Cerebellar nuclear complex (tissue), 1 donor: ENCODE data around the gene SMOC2.
"Not testable (repeated sequence)": the region's sequence is repeated elsewhere in the genome, so short reads cannot be mapped to it uniquely, and the experiment has no call there.

ENCODE experiments used
- DNase-seq, 2 experiments: peaks; one replicate each; lab custom pipeline; 2025; lab: John Stamatoyannopoulos, UW

The SMOC2 gene

GRCh38 chr6:168517742-168518347, 76.9 kb downstream of the SMOC2 start:
- no peak for DNase-seq

DNA sequence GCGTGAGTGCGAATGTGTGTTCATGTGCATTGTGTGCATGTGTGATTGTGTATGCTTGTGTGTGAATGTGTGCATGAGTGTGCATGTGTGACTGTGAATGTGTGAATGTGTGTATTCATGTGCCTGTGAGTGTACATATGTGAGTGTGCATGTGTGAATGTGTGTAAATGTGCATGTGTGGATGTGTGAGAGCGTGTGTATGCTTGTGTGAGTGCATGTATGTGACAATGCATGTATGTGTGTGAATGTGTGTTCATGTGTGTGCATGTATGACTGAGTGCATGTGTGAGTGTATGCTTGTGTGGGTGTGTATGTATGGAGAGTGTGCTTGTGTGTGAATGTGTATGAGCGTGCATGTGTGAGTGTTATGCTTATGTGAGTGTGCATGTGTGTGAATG, 77.4 kb downstream of the SMOC2 start:
- no peak for DNase-seq

- no peak for DNase-seq
These were observed 77.9 kb downstream of the SMOC2 start for GRCh38 chr6:168518867-168519266.

DNA sequence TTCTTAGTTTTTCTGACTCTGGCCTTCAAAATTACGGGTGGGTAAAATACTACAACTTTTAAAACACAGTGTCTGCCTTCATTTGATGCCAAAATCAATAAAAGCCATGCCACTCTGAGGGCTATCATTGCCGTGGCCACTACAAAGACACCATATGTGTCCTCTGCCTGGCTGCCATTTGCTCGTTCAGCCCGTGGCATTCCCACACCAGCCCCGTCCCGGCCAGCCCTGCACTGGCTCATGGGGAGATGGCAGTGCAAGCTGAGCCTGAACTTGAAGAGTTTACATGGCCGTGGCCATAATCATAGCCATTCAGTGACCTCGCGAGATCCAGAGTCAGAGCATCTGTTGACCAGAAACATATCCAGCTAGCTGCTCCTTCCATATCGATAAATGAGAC, 79.2 kb downstream of the SMOC2 start:
- no peak for DNase-seq

DNA sequence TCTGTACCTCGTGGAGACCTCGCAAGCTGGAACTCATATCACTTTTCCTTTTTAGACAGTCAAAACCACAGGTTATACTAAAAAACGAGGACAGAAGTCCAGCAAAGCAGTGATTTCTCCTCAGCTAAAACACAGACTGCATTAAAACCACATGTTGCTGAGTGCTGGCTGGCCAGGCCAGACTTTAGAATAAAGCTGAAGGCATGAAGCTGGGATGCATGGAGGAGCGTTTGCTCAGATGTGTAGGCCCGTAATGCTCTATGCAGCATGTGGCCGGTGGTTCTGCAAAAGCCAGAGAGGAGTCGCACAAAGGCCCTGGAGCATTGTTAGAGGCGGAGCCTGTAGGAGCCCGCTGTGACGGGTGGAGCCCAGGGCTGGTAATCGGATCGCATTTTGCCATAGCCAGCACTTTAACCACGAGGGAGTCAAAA, 83.6 kb downstream of the SMOC2 start:
- no peak for DNase-seq

GRCh38 chr6:168525114-168525513, 84.1 kb downstream of the SMOC2 start:
- no peak for DNase-seq

DNA sequence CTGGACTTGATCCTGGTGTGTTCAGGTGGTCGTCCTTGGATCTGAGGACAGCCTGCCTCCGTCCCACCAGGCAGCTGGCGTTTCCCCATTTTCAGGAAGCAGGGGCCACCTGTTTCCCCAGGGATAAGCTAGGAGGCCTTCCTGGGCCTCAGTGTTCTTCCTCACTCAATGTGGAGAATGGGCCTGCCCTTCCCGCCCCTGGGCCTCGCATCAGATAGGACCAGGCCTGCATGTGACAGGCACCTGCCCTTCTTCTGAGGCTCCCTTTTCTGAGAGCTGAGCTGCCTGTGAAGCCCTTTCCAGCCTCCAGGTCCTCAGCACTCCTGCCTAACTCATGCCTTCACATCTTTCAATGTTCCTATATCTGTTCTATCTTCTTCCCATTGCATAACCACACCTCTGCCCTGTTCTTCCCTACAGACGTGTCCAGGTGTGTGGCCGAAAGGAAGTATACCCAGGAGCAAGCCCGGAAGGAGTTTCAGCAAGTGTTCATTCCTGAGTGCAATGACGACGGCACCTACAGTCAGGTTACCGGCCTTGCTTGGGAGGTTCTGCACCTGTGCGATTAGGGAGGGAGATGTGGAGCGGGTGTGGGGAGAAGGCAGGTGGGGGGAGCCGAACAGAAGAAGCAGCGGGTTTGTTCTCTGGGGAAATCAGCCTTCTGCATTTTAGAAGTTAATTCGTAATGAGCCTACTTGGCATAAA, 85.1 kb downstream of the SMOC2 start:
- no peak for DNase-seq

DNA sequence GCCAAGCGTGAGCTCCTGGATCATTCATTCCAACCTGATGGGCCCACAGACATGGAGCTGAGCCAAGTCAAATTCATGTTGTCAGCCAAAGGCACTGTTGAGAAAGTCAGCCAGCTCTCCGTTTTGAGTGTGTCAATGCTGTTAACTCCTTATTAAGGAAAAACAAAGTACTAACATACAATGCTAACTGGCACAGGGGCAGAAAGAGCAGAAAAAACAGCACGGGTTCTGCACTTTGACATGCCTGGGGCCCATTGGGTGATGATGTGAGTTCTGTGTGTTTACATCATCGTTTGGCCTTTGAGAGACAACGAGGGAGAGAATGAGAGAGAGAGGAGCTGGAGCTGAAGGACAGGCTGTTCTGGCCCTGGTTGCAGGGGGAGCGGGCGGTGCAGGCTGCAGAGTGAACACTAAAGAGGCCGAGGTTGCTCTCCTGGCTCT, 85.9 kb downstream of the SMOC2 start:
- DNase-seq, result no peak

GRCh38 chr6:168527451-168528210, 86.6 kb downstream of the SMOC2 start:
- DNase-seq, result no peak

DNA sequence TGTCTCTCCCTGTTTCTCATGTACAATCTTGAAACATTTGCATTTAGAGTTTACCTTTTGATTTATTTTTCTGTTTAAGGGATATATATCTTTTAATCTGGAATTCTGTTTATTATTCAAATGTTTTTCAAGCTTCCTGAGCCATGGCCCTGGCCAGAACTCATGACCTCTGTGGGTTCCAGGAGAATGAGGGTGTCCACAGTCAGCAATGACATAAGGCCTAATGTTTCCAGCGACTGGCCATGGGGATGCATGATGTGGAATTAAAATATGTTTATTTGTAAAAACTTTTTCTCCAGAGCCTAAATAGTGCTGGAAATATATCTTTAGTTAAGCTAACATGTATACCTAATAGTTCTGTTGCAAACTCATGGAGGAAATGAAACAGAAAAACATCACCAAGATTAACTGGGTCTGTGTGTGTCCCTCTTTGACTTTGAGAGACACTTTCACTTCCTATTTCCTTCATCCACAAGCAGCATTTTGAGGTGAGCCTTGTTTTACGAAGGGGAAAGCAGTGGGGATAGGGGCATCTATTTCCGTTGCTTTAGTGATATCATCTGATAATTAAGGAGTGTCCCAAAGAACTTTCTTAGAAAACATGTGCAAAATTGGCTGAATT, 87.6 kb downstream of the SMOC2 start:
- DNase-seq, result no peak

DNA sequence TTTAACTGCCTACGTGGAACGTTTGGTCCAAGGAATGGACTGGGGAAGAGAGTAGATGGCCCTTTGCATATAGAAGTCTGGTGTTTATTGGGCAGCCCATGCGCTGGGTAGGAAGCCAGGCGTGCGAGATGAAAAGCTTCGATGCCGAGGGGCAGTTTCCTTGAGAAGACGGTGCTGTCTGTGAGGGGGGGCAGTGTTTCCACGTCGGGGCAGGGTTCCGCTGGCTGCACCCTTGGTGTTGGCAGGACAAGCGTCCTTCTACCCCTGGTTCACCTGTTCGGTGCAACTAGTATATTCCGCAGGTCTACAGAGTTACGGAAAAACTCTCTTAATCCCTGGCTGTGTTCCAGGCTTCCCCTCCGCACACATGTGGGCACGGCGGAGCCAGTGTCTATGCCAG, 88.2 kb downstream of the SMOC2 start:
- no peak for DNase-seq

DNA sequence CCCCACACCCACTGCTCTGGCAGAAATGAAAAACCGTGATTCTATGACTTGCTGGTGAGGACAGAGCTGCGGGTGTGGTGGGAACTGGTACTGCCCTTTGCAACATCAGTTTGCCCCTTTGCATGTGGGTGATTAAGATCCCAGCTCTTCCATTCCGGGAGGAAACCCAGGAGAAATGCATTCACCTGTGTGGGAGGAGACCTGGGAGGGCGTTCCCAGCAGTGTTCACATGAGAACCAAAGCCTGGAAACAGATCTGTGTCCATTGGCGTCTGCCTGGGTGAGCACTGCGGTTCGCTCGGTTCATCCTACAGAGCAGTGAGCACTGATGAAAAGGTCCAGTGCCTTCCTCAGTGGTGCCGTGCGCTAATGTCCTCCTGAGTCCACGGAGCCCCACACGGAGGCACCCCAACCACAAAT, 89.7 kb downstream of the SMOC2 start:
- DNase-seq, result no peak

- no peak for DNase-seq
These were observed 91.1 kb downstream of the SMOC2 start for GRCh38 chr6:168532070-168532469.

- DNase-seq, result no peak
These were observed 92.4 kb downstream of the SMOC2 start for GRCh38 chr6:168533414-168533813.

GRCh38 chr6:168534265-168534664, 93.3 kb downstream of the SMOC2 start:
- DNase-seq, result no peak

DNA sequence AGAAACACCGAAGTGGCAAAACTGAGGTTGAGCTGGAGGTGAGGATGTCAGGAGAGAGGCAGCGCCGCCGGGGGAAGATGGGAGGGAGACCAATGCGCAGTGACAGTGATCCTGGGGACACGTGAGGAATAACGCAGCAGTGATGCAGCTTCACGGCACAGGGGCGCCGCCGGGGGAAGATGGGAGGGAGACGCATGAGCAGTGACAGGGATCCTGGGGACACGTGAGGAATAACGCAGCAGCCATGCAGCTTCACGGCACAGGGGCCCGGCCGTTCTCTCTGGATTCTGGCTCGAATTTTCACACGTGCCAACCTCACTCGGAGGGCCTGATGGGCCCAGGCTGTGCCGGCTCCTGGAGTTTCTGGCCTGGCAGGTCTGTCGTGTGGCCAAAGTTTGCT, 94.7 kb downstream of the SMOC2 start:
- no peak for DNase-seq

GRCh38 chr6:168536196-168536595, 95.2 kb downstream of the SMOC2 start:
- no peak for DNase-seq

DNA sequence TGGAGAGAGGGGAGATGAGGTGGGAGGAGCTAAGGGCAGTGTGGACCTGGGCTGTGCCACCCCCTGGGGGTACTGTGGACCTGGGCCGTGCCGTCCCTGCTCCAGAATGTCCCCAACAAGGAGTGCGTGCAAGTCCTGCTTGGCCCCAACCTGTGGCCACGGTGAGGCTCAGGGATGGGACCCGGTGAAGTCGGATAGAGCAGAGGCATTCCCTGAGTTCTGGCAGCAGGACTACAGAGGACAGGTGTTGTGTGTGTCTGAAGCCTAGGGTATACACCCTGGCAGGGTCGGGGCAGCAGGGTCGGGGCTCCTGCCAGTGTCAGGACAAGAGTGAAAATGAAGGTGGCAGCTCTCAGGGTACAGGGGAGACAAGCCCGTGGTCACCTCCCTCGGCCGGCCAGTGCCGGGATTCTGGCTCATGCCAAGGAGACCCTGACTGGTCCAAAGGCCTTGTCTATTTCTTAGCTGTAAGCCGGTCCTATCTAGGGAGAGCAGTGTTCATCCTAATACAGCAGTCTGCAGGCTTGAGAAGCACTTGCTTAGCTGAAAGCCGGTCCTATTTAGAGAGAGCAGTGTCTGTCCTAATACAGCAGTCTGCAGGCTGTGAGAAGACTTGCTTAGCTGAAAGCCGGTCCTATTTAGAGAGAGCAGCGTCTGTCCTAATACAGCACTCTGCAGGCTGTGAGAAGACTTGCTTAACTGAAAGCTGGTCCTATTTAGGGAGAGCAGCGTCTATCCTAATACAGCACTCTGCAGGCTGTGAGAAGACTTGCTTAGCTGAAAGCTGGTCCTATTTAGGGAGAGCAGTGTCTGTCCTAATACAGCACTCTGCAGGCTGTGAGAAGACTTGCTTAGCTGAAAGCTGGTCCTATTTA, 95.9 kb downstream of the SMOC2 start:
- DNase-seq, result no peak

DNA sequence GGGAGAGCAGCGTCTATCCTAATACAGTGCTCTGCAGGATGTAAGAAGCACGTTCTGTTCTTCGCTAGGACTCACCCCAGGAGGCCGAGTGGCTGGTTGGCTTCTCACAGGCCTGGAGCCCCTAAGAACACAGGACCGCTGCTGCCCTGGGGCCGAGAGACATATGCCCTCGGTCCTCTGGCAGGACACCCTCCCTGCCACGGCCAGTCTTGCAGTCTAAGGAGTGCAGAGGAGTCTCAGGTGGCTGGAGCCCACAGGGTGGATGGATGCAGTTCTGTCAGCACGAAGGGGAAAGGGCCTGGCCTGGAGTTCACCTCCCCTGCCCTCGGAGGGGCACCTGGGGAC, 96.5 kb downstream of the SMOC2 start:
- DNase-seq, result no peak

- not testable (repeated sequence) for DNase-seq
These were observed 97.4 kb downstream of the SMOC2 start for GRCh38 chr6:168538188-168538891.
